HCT116 (cell line): ENCODE results near the gene BCAS4. TPM values are rescaled to one million over a fixed set of nuclear protein-coding genes. Genes with fewer than 3 reads are reported as not detected.

ENCODE experiments used
- ATAC-seq: fragments of 200-7000 bp; cut with Tn5 transposase; 2 replicates; pipeline ENCODE4 v1.9.1; 2020; ENCODE audit warnings: mild to moderate bottlenecking, moderate library complexity
- BruUV-seq: library from RNA; stranded (reverse); fragments of 400-500 nt; replicated peaks from 2 replicates; lab custom pipeline; 2021; lab: Mats Ljungman, UMichigan
- CTCF ChIA-PET: fragments of 300-600 bp; sonication (Branson Sonifier 250); formaldehyde crosslinking; loops from one replicate; lab custom pipeline; 2021; ENCODE audit warnings: antibody characterized with exemption; lab: Charles Lee
- POLR2A ChIA-PET: fragments of 300-600, 350-600 bp; sonication (Branson Sonifier 250); formaldehyde crosslinking; loops from one replicate; lab custom pipeline; 2021; ENCODE audit warnings: antibody characterized with exemption; lab: Charles Lee
- RAD21 ChIA-PET, 2 experiments: fragments of 300-600 bp; sonication (Branson Sonifier 250); formaldehyde crosslinking; loops; one replicate each; lab custom pipeline; 2023; ENCODE audit warnings: low total read pairs in 2 of 2; ENCODE audit not compliant: uncharacterized antibody in 2 of 2, unreplicated experiment in 2 of 2, low non-redundant PET in 1 of 2; lab: Charles Lee
- DNase-seq: peaks from one replicate; pipeline ENCODE4 v3.0.0-alpha.2; 2010; ENCODE audit warnings: low read depth, low spot score
- H2AFZ ChIP-seq: fragments of 200-600 bp; shearing (Covaris generic), sonication (generic); 2 replicates; pipeline ENCODE4 v1.6.1; 2017; ENCODE audit warnings: low read depth, mixed run types, mixed read lengths, antibody characterized with exemption, low read length; ENCODE audit not compliant: poor library complexity, severe bottlenecking
- H3K27ac ChIP-seq: 2 replicates; pipeline ENCODE4 v1.5.1; 2012; ENCODE audit warnings: low read depth, low read length
- H3K27me3 ChIP-seq: fragments of 200-600 bp; sonication (generic); 2 replicates; pipeline ENCODE4 v1.6.1; 2016; ENCODE audit warnings: mixed run types, low read length, mixed read lengths; ENCODE audit not compliant: insufficient read depth
- H3K36me3 ChIP-seq, 2 experiments: fragments of 200-500 bp in 1 of 2; fragments of 200-600 bp in 1 of 2; sonication (Bioruptor generic) in 1 of 2; sonication (generic) in 1 of 2; 2 replicates each; pipeline versions ENCODE4 v1.5.1 to v1.6.1; 2014 to 2016; ENCODE audit warnings: low read length in 2 of 2, inconsistent platforms in 1 of 2, mixed read lengths in 1 of 2, mixed run types in 1 of 2; ENCODE audit not compliant: insufficient read depth in 2 of 2, control insufficient read depth in 1 of 2
- H3K4me1 ChIP-seq, 2 experiments: fragments of 200-600 bp in 1 of 2; sonication (generic) in 1 of 2; 2 replicates each; pipeline versions ENCODE4 v1.5.1 to v1.6.1; 2012 to 2017; ENCODE audit warnings: low read length in 2 of 2, inconsistent platforms in 1 of 2, mild to moderate bottlenecking in 1 of 2, mixed read lengths in 1 of 2, mixed run types in 1 of 2, moderate library complexity in 1 of 2; ENCODE audit not compliant: insufficient read depth in 2 of 2, control insufficient read depth in 1 of 2
- H3K4me2 ChIP-seq: fragments of 200-600 bp; sonication (generic); 2 replicates; pipeline ENCODE4 v1.6.1; 2017; ENCODE audit warnings: mixed run types, low read length, mixed read lengths
- H3K4me3 ChIP-seq, 2 experiments: fragments of 200-600 bp in 1 of 2; sonication (generic) in 1 of 2; replicated peaks in 1 of 2; 2 replicates each; pipeline ENCODE4 v1.5.1; 2011 to 2016; ENCODE audit warnings: low read length in 2 of 2, control low read depth in 1 of 2, low read depth in 1 of 2, mild to moderate bottlenecking in 1 of 2, mixed read lengths in 1 of 2, mixed run types in 1 of 2
- H3K79me2 ChIP-seq: fragments of 200-600 bp; sonication (generic); 2 replicates; pipeline ENCODE4 v1.6.1; 2017; ENCODE audit warnings: mild to moderate bottlenecking, mixed run types, low read length, moderate library complexity, mixed read lengths; ENCODE audit not compliant: insufficient read depth
- H3K9ac ChIP-seq: fragments of 200-600 bp; sonication (generic); 2 replicates; pipeline ENCODE4 v1.6.1; 2016; ENCODE audit warnings: low read length, mixed read lengths
- H3K9me2 ChIP-seq: fragments of 200-600 bp; sonication (generic), shearing (Covaris generic); 2 replicates; pipeline ENCODE4 v1.6.1; 2017; ENCODE audit warnings: mixed run types, mild to moderate bottlenecking, moderate library complexity; ENCODE audit not compliant: insufficient read depth
- H3K9me3 ChIP-seq, 2 experiments: fragments of 200-500 bp in 1 of 2; fragments of 200-600 bp in 1 of 2; sonication (Bioruptor generic) in 1 of 2; sonication (generic) in 1 of 2; 2 replicates each; pipeline ENCODE4 v1.6.1; 2014 to 2017; ENCODE audit warnings: low read length in 2 of 2, mixed read lengths in 2 of 2, inconsistent platforms in 1 of 2, low read depth in 1 of 2, mild to moderate bottlenecking in 1 of 2, mixed run types in 1 of 2, moderate library complexity in 1 of 2; ENCODE audit not compliant: control insufficient read depth in 1 of 2, insufficient read depth in 1 of 2
- H4K20me1 ChIP-seq: fragments of 200-600 bp; sonication (generic), shearing (Covaris generic); 2 replicates; pipeline ENCODE4 v1.6.1; 2017; ENCODE audit warnings: mixed run types, mild to moderate bottlenecking, moderate library complexity; ENCODE audit not compliant: insufficient read depth
- CBX3 ChIP-seq: IDR thresholded peaks from 2 replicates; pipeline ENCODE4 v1.6.1; 2012; ENCODE audit warnings: low read depth
- CEBPB ChIP-seq: IDR thresholded peaks from 2 replicates; pipeline ENCODE4 v1.6.1; 2012; ENCODE audit warnings: low read depth
- EGR1 ChIP-seq: IDR thresholded peaks from 2 replicates; pipeline ENCODE4 v1.6.1; 2012; ENCODE audit warnings: low read depth
- ELF1 ChIP-seq: IDR thresholded peaks from 2 replicates; pipeline ENCODE4 v1.6.1; 2012; ENCODE audit warnings: low read depth, borderline replicate concordance
- EZH2 ChIP-seq: fragments of 200-600 bp; sonication (generic); IDR thresholded peaks from 2 replicates; pipeline ENCODE4 v1.6.1; 2017; ENCODE audit warnings: antibody characterized with exemption, mixed run types
- FOSL1 ChIP-seq: IDR thresholded peaks from 2 replicates; pipeline ENCODE4 v1.6.1; 2012; ENCODE audit warnings: low read depth
- JUND ChIP-seq: IDR thresholded peaks from 2 replicates; pipeline ENCODE4 v1.6.1; 2012
- POLR2A ChIP-seq: IDR thresholded peaks from 2 replicates; pipeline ENCODE4 v1.7.0; 2011; ENCODE audit warnings: borderline replicate concordance; ENCODE audit not compliant: insufficient read depth, insufficient read length; ENCODE audit errors: extremely low read depth
- RAD21 ChIP-seq: IDR thresholded peaks from 2 replicates; pipeline ENCODE4 v1.6.1; 2012; ENCODE audit warnings: low read depth, mild to moderate bottlenecking
- SIN3A ChIP-seq: IDR thresholded peaks from 2 replicates; pipeline ENCODE4 v1.6.1; 2012; ENCODE audit warnings: low read depth
- SRF ChIP-seq: IDR thresholded peaks from 2 replicates; pipeline ENCODE4 v1.6.1; 2012; ENCODE audit warnings: low read depth
- YY1 ChIP-seq: IDR thresholded peaks from 2 replicates; pipeline ENCODE4 v1.6.1; 2011; ENCODE audit warnings: low read length, low read depth, moderate library complexity, mild to moderate bottlenecking; ENCODE audit not compliant: insufficient replicate concordance; ENCODE audit errors: extremely low read depth
- ZFX ChIP-seq: fragments of 450-650 bp; IDR thresholded peaks from 2 replicates; pipeline ENCODE4 v1.6.1; 2017
- ZNF274 ChIP-seq: fragments of 200-500 bp; sonication (Bioruptor generic); IDR thresholded peaks from 2 replicates; pipeline ENCODE4 v1.6.1; 2014; ENCODE audit warnings: mild to moderate bottlenecking, low read depth, low read length, inconsistent platforms
- intact Hi-C: fragments of 100-400 bp; cut with micrococcal nuclease; formaldehyde crosslinking; loops from 2 replicates; pipeline ENCODE4 v1.10.0; 2022
- total RNA-seq: library from RNA; stranded (reverse); gene quantifications from one replicate; pipeline ENCODE4 v1.2.1, GENCODE V29; 2021; ENCODE audit not compliant: unreplicated experiment
- TF ChIP-seq, protein P1 (sequence below): IDR thresholded peaks from 2 replicates; pipeline ENCODE4 v1.6.1; 2012; ENCODE audit warnings: low read depth
- TF ChIP-seq, protein P2 (sequence below), 3 experiments: fragments of 200-600 bp in 1 of 3; sonication (generic) in 1 of 3; IDR thresholded peaks in 2 of 3; conservative IDR thresholded peaks in 1 of 3; 2 replicates each; pipeline ENCODE4 v1.5.1; 2012 to 2017; ENCODE audit warnings: low read depth in 2 of 3, low read length in 2 of 3, antibody characterized with exemption in 1 of 3, borderline replicate concordance in 1 of 3, control low read depth in 1 of 3, mild to moderate bottlenecking in 1 of 3, mixed read lengths in 1 of 3, mixed run types in 1 of 3, moderate library complexity in 1 of 3; ENCODE audit not compliant: insufficient read depth in 1 of 3

BCAS4 gene
- total RNA-seq, 1 experiment from 2014 or later = 18.9 TPM

DNA sequence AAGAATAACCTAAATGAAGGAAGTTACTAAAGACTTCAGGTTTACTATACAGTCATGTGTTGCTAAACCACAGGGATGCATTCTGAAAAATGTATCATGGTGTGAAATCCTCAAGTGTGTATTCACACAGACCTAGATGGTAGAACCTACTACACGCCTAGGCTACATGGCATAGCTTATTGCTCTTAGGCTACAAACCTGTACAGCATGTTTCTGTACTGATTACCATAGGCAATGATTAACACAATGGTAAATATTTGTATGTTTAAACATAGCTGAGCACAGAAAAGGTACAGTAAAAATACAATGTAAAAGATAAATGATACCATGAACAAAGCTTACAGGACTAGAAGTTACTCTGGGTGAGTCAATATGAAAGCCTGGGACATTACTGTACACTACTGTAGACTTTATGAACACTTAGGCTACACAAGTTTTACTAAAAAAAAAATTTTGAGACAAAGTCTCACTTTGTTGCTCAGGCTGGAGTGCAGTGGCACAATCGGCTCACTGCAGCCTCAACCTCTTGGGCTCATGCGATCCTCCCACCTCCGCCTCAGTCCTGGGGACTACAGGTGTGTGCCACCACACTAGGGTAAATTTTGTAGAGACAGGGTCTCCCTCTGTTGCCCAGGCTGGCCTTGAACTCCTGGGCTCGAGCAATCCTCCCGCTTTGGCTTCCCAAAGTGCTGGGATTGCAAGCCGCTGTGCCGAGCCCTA, 100.4 kb downstream of the BCAS4 start:
- Histone ChIP-seq H4K20me1 (peaks cover 14% of the 10 kb centered on the region; the same call in 1 of the 2 replicates), H3K9me2 (no peaks in the 10 kb centered on the region), H3K27me3 (no peaks in the 10 kb centered on the region), H3K4me2 (no peak overlapping the region), H3K9ac (no peak overlapping the region), H3K4me1 (no peaks in the 10 kb centered on the region), H3K79me2 (peaks cover 82% of the 10 kb centered on the region), H3K27ac (no peak overlapping the region), H3K9me3 (no peaks in the 10 kb centered on the region), H2AFZ (no peak overlapping the region), H3K4me3 (no peak overlapping the region), H3K36me3 (peaks cover 37 to 72% of the 10 kb centered on the region in 2 experiments)
- no TSS peak for BruUV-seq
- intact Hi-C loops = no loop called here
- DNase-seq = no peak
- ATAC-seq = no peak
- POLR2A ChIA-PET = no interaction called here
- RAD21 ChIA-PET = no interaction called here
- CTCF ChIA-PET = interaction anchor here (1.8 kb wide), 1 partner anchor 34 kb away, joined by 6 read pairs; no protein-coding TSS in a partner anchor
- TF ChIP-seq POLR2A = no peak
- TF ChIP-seq SIN3A = no peak
- TF ChIP-seq YY1 = no peak
- TF ChIP-seq ZNF274 = no peak
- TF ChIP-seq RAD21 = no peak
- TF ChIP-seq, protein P1, sequence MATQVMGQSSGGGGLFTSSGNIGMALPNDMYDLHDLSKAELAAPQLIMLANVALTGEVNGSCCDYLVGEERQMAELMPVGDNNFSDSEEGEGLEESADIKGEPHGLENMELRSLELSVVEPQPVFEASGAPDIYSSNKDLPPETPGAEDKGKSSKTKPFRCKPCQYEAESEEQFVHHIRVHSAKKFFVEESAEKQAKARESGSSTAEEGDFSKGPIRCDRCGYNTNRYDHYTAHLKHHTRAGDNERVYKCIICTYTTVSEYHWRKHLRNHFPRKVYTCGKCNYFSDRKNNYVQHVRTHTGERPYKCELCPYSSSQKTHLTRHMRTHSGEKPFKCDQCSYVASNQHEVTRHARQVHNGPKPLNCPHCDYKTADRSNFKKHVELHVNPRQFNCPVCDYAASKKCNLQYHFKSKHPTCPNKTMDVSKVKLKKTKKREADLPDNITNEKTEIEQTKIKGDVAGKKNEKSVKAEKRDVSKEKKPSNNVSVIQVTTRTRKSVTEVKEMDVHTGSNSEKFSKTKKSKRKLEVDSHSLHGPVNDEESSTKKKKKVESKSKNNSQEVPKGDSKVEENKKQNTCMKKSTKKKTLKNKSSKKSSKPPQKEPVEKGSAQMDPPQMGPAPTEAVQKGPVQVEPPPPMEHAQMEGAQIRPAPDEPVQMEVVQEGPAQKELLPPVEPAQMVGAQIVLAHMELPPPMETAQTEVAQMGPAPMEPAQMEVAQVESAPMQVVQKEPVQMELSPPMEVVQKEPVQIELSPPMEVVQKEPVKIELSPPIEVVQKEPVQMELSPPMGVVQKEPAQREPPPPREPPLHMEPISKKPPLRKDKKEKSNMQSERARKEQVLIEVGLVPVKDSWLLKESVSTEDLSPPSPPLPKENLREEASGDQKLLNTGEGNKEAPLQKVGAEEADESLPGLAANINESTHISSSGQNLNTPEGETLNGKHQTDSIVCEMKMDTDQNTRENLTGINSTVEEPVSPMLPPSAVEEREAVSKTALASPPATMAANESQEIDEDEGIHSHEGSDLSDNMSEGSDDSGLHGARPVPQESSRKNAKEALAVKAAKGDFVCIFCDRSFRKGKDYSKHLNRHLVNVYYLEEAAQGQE = no peak
- no peak for TF ChIP-seq CEBPB
- no peak for TF ChIP-seq CBX3
- TF ChIP-seq SRF = no peak
- no peak for TF ChIP-seq JUND
- no peak for TF ChIP-seq EZH2
- TF ChIP-seq ELF1 = no peak
- no peak for TF ChIP-seq EGR1
- no peak for TF ChIP-seq FOSL1
- TF ChIP-seq ZFX = no peak
- TF ChIP-seq, protein P2, sequence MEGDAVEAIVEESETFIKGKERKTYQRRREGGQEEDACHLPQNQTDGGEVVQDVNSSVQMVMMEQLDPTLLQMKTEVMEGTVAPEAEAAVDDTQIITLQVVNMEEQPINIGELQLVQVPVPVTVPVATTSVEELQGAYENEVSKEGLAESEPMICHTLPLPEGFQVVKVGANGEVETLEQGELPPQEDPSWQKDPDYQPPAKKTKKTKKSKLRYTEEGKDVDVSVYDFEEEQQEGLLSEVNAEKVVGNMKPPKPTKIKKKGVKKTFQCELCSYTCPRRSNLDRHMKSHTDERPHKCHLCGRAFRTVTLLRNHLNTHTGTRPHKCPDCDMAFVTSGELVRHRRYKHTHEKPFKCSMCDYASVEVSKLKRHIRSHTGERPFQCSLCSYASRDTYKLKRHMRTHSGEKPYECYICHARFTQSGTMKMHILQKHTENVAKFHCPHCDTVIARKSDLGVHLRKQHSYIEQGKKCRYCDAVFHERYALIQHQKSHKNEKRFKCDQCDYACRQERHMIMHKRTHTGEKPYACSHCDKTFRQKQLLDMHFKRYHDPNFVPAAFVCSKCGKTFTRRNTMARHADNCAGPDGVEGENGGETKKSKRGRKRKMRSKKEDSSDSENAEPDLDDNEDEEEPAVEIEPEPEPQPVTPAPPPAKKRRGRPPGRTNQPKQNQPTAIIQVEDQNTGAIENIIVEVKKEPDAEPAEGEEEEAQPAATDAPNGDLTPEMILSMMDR (IDR thresholded peaks at IDR 0.05 in 2 of 3, conservative IDR thresholded peaks at IDR 0.05 in 1 of 3; ENCODE audit: borderline replicate concordance in 1 of 3, insufficient read depth in 1 of 3, low read depth in 2 of 3, low read length in 2 of 3) = no peak
